Psoas muscle (tissue), 8 donors: ENCODE data around the gene B4GALNT4. TPM values are rescaled to one million over a fixed set of nuclear protein-coding genes. Genes with fewer than 3 reads are reported as not detected.
"Not testable (repeated sequence)": the region's sequence is repeated elsewhere in the genome, so short reads cannot be mapped to it uniquely, and the experiment has no call there.

Experiments used
- ATAC-seq, 4 donors: fragments of 200-7000 bp; cut with Tn5 transposase; one replicate each; pipeline ENCODE4 v1.9.1; 2020; ENCODE audit warnings: moderate library complexity in 3 of 4, mild to moderate bottlenecking in 2 of 4
- DNase-seq, 2 donors: peaks; one replicate each; pipeline ENCODE4 v3.0.0-alpha.2; 2020
- H3K27ac ChIP-seq: fragments of 200-600 bp; one replicate; pipeline ENCODE4 v1.8.0; 2022
- H3K27me3 ChIP-seq, 3 donors: fragments of 200-600 bp in 1 of 3; one replicate each; pipeline versions ENCODE4 v1.6.1 to v1.8.0; 2013 to 2022; ENCODE audit warnings: low read length in 2 of 3, mild to moderate bottlenecking in 2 of 3, moderate library complexity in 1 of 3; ENCODE audit not compliant: insufficient read depth in 3 of 3
- H3K36me3 ChIP-seq, 2 donors: fragments of 200-600 bp in 1 of 2; one replicate each; pipeline versions ENCODE4 v1.6.1 to v1.8.0; 2013 to 2022; ENCODE audit warnings: low read depth in 1 of 2, mild to moderate bottlenecking in 1 of 2, moderate library complexity in 1 of 2; ENCODE audit not compliant: insufficient read depth in 1 of 2
- H3K4me1 ChIP-seq: fragments of 200-600 bp; one replicate; pipeline ENCODE4 v1.8.0; 2022
- H3K4me3 ChIP-seq: fragments of 200-600 bp; one replicate; pipeline ENCODE4 v1.8.0; 2022; ENCODE audit warnings: mild to moderate bottlenecking
- H3K9me3 ChIP-seq: fragments of 200-600 bp; one replicate; pipeline ENCODE4 v1.8.0; 2022
- WGBS, 3 donors: extraction: QIAGEN DNeasy Blood & Tissue Kit; methylation state at CpG; one replicate each; pipeline versions ENCODE4 v1.1.6 to v1.1.7; 2013; 5-methylcytosine and 5-hydroxymethylcytosine counted together
- intact Hi-C, 2 donors: fragments of 100-400 bp; cut with DNase I; formaldehyde crosslinking; loops; one replicate each; pipeline versions ENCODE4 v1.11.0 to v1.14.2; 2022
- polyA plus RNA-seq, 3 donors: library from polyadenylated mRNA; stranded (reverse); fragments of 200-250 nt; gene quantifications; one replicate each; pipeline ENCODE4 v1.2.3, GENCODE V29; 2013
- total RNA-seq, 4 donors: library from RNA; stranded (reverse); fragmentation: NEBNext Ultra II Directional in 2 of 4; extraction: Animal tissue kit (Norgen Biotek cat#: 25700) in 2 of 4; gene quantifications; one replicate each; pipeline versions ENCODE4 v1.2.1 to v1.2.4, GENCODE V29; 2021 to 2023
- TF ChIP-seq, protein P1 (sequence below): fragments of 200-600 bp; IDR thresholded peaks from one replicate; pipeline ENCODE4 v1.8.0; 2022; ENCODE audit warnings: antibody characterized with exemption
- donor health status: healthy with polysubstance abuse.
- donor health status: DM: no; HTN: no; CAD: no; lungs with moderate emphysema.
- donor health status: Bipolar disorder and iron deficiency.
- donor health status: healthy.
- donor health status: DM: yes; HTN: yes; CAD: no.
- donor health status: DM: no; HTN: no; CAD: no.
- donor health status: DM: no; HTN: no; CAD: no.
- donor health status: DM: yes; HTN: yes; CAD: no.

The B4GALNT4 gene
- total and polyA plus RNA-seq, 7 donors = 0.04 to 0.27 (median 0.06) TPM; not detected in 1

- no peak for DNase-seq
- peaks cover 0 to 14% (median 4%) of the 10 kb centered on the region in 3 donors for H3K27me3 ChIP-seq
- no peak overlapping the region for H3K4me3 ChIP-seq
- intact Hi-C loops = no loop called here
- no peak for ATAC-seq
- peaks cover 4% of the 10 kb centered on the region for H3K9me3 ChIP-seq
- H3K27ac ChIP-seq = no peak overlapping the region
- no peaks in the 10 kb centered on the region for H3K4me1 ChIP-seq
- 55 to 72% (median 62%) methylated on average over 4 of the region's 4 CpGs for WGBS, 3 donors
- TF ChIP-seq, protein P1, sequence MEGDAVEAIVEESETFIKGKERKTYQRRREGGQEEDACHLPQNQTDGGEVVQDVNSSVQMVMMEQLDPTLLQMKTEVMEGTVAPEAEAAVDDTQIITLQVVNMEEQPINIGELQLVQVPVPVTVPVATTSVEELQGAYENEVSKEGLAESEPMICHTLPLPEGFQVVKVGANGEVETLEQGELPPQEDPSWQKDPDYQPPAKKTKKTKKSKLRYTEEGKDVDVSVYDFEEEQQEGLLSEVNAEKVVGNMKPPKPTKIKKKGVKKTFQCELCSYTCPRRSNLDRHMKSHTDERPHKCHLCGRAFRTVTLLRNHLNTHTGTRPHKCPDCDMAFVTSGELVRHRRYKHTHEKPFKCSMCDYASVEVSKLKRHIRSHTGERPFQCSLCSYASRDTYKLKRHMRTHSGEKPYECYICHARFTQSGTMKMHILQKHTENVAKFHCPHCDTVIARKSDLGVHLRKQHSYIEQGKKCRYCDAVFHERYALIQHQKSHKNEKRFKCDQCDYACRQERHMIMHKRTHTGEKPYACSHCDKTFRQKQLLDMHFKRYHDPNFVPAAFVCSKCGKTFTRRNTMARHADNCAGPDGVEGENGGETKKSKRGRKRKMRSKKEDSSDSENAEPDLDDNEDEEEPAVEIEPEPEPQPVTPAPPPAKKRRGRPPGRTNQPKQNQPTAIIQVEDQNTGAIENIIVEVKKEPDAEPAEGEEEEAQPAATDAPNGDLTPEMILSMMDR = no peak
- H3K36me3 ChIP-seq = no peaks in the 10 kb centered on the region
Measured at GRCh38 chr11:387193-387793, 18.0 kb downstream of the B4GALNT4 start.

DNA sequence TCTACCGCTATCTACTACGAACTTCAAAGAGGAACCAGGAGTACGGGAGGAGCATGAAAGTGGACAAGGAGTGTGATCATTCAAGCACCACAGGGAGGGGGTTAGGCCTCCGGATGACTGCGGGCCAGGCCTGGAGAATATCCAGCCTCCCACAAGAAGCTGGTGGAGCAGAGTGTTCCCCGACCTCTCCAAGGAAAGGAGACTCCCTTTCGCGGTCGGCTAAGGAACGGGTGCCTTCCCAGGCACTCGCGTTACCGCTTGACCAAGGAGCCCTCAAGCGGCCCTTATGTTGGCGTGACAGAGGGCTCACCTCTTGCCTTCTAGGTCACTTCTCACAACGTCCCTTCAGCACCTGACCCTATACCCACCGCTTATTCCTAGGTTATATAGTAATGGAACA, 20.1 kb downstream of the B4GALNT4 start:
- H3K4me3 ChIP-seq, DNase-seq, intact Hi-C loops, H3K4me1 ChIP-seq, ATAC-seq, H3K36me3 ChIP-seq, H3K27ac ChIP-seq, H3K9me3 ChIP-seq: not testable (repeated sequence)
- H3K27me3 ChIP-seq = peaks cover 0 to 11% (median 0%) of the 10 kb centered on the region in 3 donors
- WGBS, 3 donors = 74 to 79% (median 75%) methylated on average over 10 to 17 of the region's 17 CpGs

- DNase-seq (no peak), ATAC-seq (no peak)
- H3K9me3 ChIP-seq = peaks cover 4% of the 10 kb centered on the region
- no peaks in the 10 kb centered on the region for H3K4me1 ChIP-seq
- TF ChIP-seq, protein P1 = no peak
- peaks cover 0 to 18% (median 0%) of the 10 kb centered on the region in 3 donors for H3K27me3 ChIP-seq
- H3K4me3 ChIP-seq = no peak overlapping the region
- no peak overlapping the region for H3K27ac ChIP-seq
- intact Hi-C loops = no loop called here
- WGBS, 3 donors = 43 to 51% (median 50%) methylated on average over 7 to 11 of the region's 11 CpGs
- H3K36me3 ChIP-seq = no peaks in the 10 kb centered on the region
Measured at GRCh38 chr11:390175-390574, 20.9 kb downstream of the B4GALNT4 start.

DNA sequence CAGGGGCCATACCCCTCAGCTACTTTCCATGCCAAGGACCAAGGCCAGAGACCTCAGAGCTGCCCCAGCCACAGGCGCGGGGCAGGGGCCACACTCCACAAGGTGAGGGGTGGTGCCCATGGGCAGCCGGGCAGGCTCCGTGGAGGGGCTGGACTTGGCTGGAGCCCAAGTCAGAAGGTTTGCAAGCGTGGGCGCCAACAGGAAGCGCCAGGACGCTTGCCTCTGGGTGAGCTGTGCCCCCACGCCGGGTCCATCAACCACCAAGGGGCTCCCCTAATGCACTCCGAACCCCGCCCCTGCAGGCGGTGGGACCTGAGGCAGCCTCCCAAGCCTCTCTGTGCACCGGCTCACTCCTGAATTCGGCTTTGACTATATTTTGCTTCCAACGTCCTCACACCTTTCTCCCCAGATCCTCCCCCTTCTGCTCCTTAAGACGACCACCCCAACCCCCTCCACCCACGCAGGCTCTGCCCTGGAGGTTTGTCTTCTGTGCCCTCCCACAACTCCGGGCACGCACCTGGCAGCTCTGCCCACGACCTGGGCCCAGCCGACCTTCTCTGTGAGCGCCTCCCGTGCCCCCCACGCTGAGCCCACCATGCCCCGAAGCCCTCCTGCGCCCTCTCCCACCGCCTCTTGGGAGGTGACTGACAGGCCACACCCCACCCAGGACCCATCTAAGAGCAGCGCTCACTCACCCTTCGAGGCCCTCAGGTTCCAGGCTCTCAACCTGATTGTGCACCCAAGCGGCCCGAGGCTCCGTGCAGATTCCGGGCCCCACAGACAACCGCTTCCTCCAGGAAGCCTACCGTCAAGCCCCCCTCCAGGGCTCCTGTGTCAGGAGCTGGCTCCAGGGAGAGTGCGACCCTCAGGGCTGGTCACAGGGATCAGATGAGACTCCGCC, 22.1 kb downstream of the B4GALNT4 start:
- TF ChIP-seq, protein P1 = no peak
- peaks cover 2% of the 10 kb centered on the region for H3K9me3 ChIP-seq
- H3K4me1 ChIP-seq = no peaks in the 10 kb centered on the region
- intact Hi-C loops = no loop called here
- no peaks in the 10 kb centered on the region for H3K36me3 ChIP-seq
- ATAC-seq (no peak), DNase-seq (no peak)
- H3K4me3 ChIP-seq = no peak overlapping the region
- WGBS, 3 donors = 73 to 76% (median 75%) methylated on average over 37 to 38 of the region's 38 CpGs
- no peak overlapping the region for H3K27ac ChIP-seq
- H3K27me3 ChIP-seq = peaks cover 0 to 25% (median 0%) of the 10 kb centered on the region in 3 donors

DNA sequence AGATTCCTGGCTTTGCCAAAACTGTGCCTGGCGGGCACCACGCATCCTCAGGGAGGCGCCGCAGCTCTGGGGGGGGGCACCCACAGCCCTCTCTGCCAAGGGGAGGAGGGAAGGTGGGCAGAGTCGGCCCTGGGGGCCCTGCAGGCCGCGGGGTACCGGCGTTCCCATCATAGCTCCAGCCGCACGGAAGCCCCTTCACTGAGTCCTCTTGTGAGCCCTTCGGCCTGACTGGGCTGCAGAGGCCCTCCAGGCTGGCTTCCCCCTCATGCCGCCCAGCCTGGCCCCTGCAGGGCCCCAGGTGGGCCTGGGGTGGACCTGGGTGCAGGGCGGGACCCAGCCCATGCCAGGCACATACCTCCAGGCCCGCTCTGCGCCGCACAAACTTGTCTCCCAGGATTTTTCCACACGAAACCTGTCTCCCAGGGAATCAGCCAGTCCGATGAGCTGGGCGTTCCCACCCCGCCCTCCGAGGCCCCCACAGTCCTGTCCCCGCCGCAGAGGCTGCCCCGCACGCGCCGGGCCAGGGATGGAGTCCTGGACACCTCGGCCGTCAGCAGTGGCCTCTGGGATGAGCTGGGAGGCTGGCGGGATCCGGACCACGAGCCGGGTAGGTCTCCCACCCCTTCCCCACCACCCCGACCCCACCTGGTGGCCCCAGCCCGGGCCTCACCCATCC, 22.9 kb downstream of the B4GALNT4 start:
- H3K27me3 ChIP-seq = peaks cover 0 to 33% (median 0%) of the 10 kb centered on the region in 3 donors
- ATAC-seq = no peak
- DNase-seq = no peak
- no peaks in the 10 kb centered on the region for H3K4me1 ChIP-seq
- TF ChIP-seq, protein P1 = no peak
- intact Hi-C loops = no loop called here
- no peaks in the 10 kb centered on the region for H3K36me3 ChIP-seq
- H3K4me3 ChIP-seq = no peak overlapping the region
- H3K9me3 ChIP-seq = no peaks in the 10 kb centered on the region
- WGBS, 3 donors = 85 to 89% (median 87%) methylated on average over 29 to 36 of the region's 36 CpGs
- no peak overlapping the region for H3K27ac ChIP-seq
